ENCODE data around the gene TIMM44.

DNA sequence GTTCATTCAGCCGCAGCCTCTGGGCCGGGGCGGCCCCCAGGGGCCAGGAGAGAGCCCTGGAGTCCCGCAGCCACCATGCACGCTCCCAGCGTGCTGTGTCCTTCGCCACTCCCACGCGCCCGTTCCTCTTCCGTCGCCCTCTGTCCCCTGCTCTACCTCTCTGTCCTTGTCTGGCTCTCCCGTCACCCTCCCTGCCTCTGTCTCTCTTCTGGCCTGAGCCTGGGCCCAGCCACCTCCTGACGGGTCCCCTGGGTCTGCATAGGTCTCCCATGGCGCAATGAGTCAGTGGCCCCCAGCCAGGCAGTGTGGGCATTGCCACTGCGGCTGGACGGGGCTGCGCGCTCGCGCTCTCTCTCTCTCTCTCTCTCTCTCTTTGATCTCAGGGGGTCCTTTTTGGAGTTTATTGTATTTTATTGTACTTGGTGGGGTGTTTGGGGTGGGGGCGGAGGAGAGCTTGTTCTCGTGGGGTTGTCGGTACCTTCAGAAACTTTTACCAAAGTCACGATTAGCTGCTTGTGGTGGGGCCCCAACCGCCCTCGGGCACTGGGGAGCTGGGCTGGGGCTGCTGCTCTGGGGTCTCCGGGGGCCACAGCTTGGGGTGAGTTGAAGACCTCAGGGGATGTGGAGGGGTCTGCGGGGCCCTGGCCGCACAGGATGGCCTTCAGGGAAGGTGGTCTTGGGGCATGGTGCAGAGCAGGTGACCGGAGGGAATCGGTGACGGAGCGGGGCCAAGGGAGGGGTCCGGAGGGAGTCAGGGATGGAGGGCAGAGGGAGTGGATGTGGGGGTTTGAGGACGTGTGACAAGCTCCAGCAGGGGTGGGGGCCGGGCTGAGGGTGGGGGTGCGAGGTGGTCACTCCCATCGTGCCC is 30.5 kb downstream of the TIMM44 start:
- TF ChIP-seq POLR2AphosphoS5 (IDR thresholded peaks at IDR 0.05): no peak
- TF ChIP-seq, protein P1, sequence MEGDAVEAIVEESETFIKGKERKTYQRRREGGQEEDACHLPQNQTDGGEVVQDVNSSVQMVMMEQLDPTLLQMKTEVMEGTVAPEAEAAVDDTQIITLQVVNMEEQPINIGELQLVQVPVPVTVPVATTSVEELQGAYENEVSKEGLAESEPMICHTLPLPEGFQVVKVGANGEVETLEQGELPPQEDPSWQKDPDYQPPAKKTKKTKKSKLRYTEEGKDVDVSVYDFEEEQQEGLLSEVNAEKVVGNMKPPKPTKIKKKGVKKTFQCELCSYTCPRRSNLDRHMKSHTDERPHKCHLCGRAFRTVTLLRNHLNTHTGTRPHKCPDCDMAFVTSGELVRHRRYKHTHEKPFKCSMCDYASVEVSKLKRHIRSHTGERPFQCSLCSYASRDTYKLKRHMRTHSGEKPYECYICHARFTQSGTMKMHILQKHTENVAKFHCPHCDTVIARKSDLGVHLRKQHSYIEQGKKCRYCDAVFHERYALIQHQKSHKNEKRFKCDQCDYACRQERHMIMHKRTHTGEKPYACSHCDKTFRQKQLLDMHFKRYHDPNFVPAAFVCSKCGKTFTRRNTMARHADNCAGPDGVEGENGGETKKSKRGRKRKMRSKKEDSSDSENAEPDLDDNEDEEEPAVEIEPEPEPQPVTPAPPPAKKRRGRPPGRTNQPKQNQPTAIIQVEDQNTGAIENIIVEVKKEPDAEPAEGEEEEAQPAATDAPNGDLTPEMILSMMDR (IDR thresholded peaks at IDR 0.05): no peak
- TF ChIP-seq POLR2A (IDR thresholded peaks at IDR 0.05): no peak
